OCI-LY3 (cell line): ENCODE measurements around the gene CRADD.

Experiments
- H2AFZ ChIP-seq: fragments of 200-600, 300-600 bp; shearing (Covaris generic); 2 replicates; pipeline ENCODE4 v1.6.0; 2014; ENCODE audit warnings: antibody characterized with exemption, low read depth, low read length
- H3K27ac ChIP-seq: fragments of 200-600, 300-600 bp; sonication (generic); 2 replicates; pipeline ENCODE4 v1.5.1; 2014; ENCODE audit warnings: mild to moderate bottlenecking, low read length, moderate library complexity, mixed read lengths
- H3K27me3 ChIP-seq: fragments of 200-600, 300-600 bp; sonication (generic); 2 replicates; pipeline ENCODE4 v1.6.1; 2014; ENCODE audit warnings: low read depth, low read length, mixed read lengths
- H3K36me3 ChIP-seq: fragments of 200-600, 300-600 bp; sonication (generic); replicated peaks from 2 replicates; pipeline ENCODE3; 2014; ENCODE audit warnings: low read depth, low read length, mixed read lengths
- H3K4me1 ChIP-seq: fragments of 300-600, 200-600 bp; sonication (generic); 2 replicates; pipeline ENCODE4 v1.6.1; 2014; ENCODE audit warnings: low read length, mixed read lengths
- H3K4me2 ChIP-seq: fragments of 200-600, 300-600 bp; sonication (generic); 2 replicates; pipeline ENCODE4 v1.6.1; 2014; ENCODE audit warnings: low read length, mixed read lengths
- H3K4me3 ChIP-seq: fragments of 300-600, 200-600 bp; sonication (generic); 2 replicates; pipeline ENCODE4 v1.5.1; 2014; ENCODE audit warnings: antibody characterized with exemption, mild to moderate bottlenecking, low read length, moderate library complexity
- H3K79me2 ChIP-seq: fragments of 300-600, 200-600 bp; shearing (Covaris generic); 2 replicates; pipeline ENCODE4 v1.6.1; 2014; ENCODE audit warnings: mild to moderate bottlenecking, low read length, mixed read lengths
- H3K9ac ChIP-seq: fragments of 300-600, 200-600 bp; shearing (Covaris generic); 2 replicates; pipeline ENCODE4 v1.6.0; 2014; ENCODE audit warnings: mild to moderate bottlenecking, low read length, moderate library complexity
- H3K9me3 ChIP-seq: fragments of 200-600, 300-600 bp; shearing (Covaris generic); 2 replicates; pipeline ENCODE4 v1.6.1; 2014; ENCODE audit warnings: low read length, mixed read lengths; ENCODE audit not compliant: insufficient read depth
- H4K20me1 ChIP-seq: fragments of 200-600, 300-600 bp; sonication (generic); 2 replicates; pipeline ENCODE4 v1.6.1; 2016; ENCODE audit warnings: low read length, mixed read lengths; ENCODE audit not compliant: insufficient read depth
- EZH2phosphoT487 ChIP-seq: fragments of 200-600 bp; shearing (Covaris generic); IDR thresholded peaks from 2 replicates; pipeline ENCODE4 v1.6.1; 2018; ENCODE audit warnings: antibody characterized with exemption, mixed run types, low read depth
- TF ChIP-seq, protein P1 (sequence below): fragments of 200-600, 300-600 bp; sonication (generic); IDR thresholded peaks from 2 replicates; pipeline ENCODE4 v1.5.1; 2014; ENCODE audit warnings: antibody characterized with exemption, low read length, low read depth

CRADD gene

DNA sequence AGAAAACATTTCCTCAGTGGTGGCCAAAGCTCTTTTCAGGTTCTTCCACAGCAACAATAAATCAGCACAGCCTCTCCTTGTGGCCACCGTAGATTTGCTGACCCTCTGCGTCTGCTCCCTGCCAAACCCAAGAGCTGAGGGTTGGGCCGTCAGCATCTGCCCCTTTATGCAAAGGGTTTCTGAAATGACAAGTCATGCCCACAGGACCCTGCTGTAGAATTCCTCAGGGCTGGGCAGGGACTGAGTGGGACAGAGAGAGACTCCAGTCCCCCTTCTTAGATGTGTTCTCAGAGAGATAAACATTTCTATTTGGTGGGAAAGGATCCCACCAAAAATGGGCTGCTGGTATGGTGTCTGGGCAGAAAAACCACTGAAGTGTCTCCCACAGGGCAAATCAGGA is 238.2 kb downstream of the CRADD start:
- Histone ChIP-seq H3K27ac (no peak overlapping the region), H3K36me3 (no peaks in the 10 kb centered on the region), H3K9ac (no peak overlapping the region), H3K27me3 (no peaks in the 10 kb centered on the region), H3K4me1 (no peaks in the 10 kb centered on the region), H3K4me2 (no peak overlapping the region), H3K9me3 (no peaks in the 10 kb centered on the region), H4K20me1 (no peaks in the 10 kb centered on the region), H2AFZ (no peak overlapping the region), H3K79me2 (no peaks in the 10 kb centered on the region), H3K4me3 (no peak overlapping the region)
- TF ChIP-seq EZH2phosphoT487, result no peak
- TF ChIP-seq, protein P1, sequence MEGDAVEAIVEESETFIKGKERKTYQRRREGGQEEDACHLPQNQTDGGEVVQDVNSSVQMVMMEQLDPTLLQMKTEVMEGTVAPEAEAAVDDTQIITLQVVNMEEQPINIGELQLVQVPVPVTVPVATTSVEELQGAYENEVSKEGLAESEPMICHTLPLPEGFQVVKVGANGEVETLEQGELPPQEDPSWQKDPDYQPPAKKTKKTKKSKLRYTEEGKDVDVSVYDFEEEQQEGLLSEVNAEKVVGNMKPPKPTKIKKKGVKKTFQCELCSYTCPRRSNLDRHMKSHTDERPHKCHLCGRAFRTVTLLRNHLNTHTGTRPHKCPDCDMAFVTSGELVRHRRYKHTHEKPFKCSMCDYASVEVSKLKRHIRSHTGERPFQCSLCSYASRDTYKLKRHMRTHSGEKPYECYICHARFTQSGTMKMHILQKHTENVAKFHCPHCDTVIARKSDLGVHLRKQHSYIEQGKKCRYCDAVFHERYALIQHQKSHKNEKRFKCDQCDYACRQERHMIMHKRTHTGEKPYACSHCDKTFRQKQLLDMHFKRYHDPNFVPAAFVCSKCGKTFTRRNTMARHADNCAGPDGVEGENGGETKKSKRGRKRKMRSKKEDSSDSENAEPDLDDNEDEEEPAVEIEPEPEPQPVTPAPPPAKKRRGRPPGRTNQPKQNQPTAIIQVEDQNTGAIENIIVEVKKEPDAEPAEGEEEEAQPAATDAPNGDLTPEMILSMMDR, result no peak

DNA sequence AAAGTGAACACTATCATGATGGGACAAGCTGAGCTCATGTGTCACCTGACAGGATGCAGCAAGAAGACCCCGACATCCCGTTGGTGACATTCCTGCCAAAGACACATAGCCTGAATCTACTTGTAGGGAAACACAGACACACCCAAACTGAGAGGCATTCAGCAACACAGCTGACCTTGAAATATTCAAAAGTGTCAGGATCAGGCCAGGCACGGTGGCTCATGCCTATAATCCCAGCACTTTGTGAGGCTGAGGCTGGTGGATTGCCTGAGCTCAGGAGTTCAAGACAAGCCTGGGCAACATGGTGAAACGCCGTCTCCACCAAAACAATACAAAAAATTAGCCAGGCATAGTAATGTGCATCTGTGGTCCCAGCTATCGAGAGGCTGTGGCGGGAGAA is 239.2 kb downstream of the CRADD start:
- Histone ChIP-seq H3K4me3 (no peak overlapping the region), H3K27ac (no peak overlapping the region), H3K36me3 (no peaks in the 10 kb centered on the region), H3K27me3 (no peaks in the 10 kb centered on the region; the same call in 1 of the 2 replicates), H3K4me1 (no peaks in the 10 kb centered on the region), H3K79me2 (no peaks in the 10 kb centered on the region), H2AFZ (no peak overlapping the region), H4K20me1 (no peaks in the 10 kb centered on the region), H3K9me3 (no peaks in the 10 kb centered on the region), H3K9ac (no peak overlapping the region), H3K4me2 (no peak overlapping the region)
- TF ChIP-seq EZH2phosphoT487, result no peak
- TF ChIP-seq, protein P1, result no peak

DNA sequence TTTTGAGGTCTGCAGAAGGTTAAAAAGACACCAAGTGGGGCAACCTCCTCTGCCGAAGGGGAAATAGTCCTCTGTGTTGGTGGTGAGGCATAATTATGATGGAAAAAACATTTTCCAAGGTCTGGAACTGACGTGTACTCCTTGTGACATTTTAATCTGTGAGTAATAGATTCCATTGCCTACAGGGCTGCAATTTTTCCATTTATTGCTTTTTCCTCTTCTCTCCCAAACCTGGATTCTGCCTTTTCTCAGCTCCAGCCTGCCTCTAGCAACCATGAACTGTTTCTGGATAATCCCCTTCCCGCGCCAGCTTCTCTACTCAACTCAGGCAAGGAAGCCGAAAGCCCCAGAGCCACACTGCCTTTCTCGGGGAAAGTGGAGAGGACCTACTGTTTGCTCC is 241.1 kb downstream of the CRADD start:
- Histone ChIP-seq H3K9ac (no peak overlapping the region), H3K4me2 (no peak overlapping the region), H3K79me2 (no peaks in the 10 kb centered on the region), H4K20me1 (no peaks in the 10 kb centered on the region), H2AFZ (no peak overlapping the region), H3K4me3 (no peak overlapping the region), H3K27ac (no peak overlapping the region), H3K36me3 (no peaks in the 10 kb centered on the region), H3K4me1 (no peaks in the 10 kb centered on the region), H3K9me3 (no peaks in the 10 kb centered on the region), H3K27me3 (no peaks in the 10 kb centered on the region; the same call in 1 of the 2 replicates)
- no peak for TF ChIP-seq EZH2phosphoT487
- TF ChIP-seq, protein P1, result no peak

DNA sequence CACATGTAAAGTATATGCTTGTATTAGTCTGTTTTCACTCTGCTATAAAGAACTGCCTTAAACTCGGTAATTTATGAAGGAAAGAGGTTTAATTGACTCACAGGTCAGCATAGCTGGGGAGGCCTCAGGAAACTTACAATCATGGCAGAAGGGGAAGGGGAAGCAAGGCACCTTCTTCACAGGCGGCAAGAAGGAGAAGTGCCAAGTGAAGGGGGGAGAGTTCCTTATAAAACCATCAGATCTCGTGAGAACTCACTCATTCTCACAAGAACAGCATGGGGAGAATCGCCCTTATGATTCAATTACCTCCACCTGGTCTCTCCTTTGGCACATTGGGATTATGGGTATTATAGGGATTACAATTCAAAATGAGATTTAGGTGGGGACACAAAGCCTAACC is 241.7 kb downstream of the CRADD start:
- Histone ChIP-seq H3K4me3 (no peak overlapping the region), H3K27me3 (no peaks in the 10 kb centered on the region; the same call in 1 of the 2 replicates), H3K79me2 (no peaks in the 10 kb centered on the region), H3K4me2 (no peak overlapping the region), H4K20me1 (no peaks in the 10 kb centered on the region), H2AFZ (no peak overlapping the region), H3K9me3 (no peaks in the 10 kb centered on the region), H3K4me1 (no peaks in the 10 kb centered on the region), H3K27ac (no peak overlapping the region), H3K36me3 (no peaks in the 10 kb centered on the region), H3K9ac (no peak overlapping the region)
- no peak for TF ChIP-seq EZH2phosphoT487
- TF ChIP-seq, protein P1, result no peak
